HepG2 (cell line): ENCODE results near the gene ACACA. TPM values are rescaled to one million over a fixed set of nuclear protein-coding genes. Genes with fewer than 3 reads are reported as not detected.

Source experiments
- ATAC-seq: fragments of 200-7000 bp; cut with Tn5 transposase; 3 replicates; pipeline ENCODE4 v1.9.1; 2020; ENCODE audit warnings: mild to moderate bottlenecking, moderate library complexity
- BruUV-seq: library from RNA; stranded (reverse); fragments of 400-500 nt; replicated peaks from 2 replicates; lab custom pipeline; 2021; lab: Mats Ljungman, UMichigan
- CTCF ChIA-PET: fragments of 300-600 bp; formaldehyde crosslinking; extraction: SDS; loops from one replicate; lab custom pipeline; 2021; ENCODE audit warnings: low total read pairs, inconsistent platforms, low intra/inter-chr PET ratio; lab: Yijun Ruan, JAX
- POLR2A ChIA-PET: fragments of 350-600 bp; sonication (Branson Sonifier 250); formaldehyde crosslinking; loops from one replicate; lab custom pipeline; 2020; ENCODE audit warnings: antibody characterized with exemption, inconsistent platforms; lab: Yijun Ruan, JAX
- DNase-seq: peaks from one replicate; pipeline ENCODE4 v3.0.0-alpha.2; 2015; ENCODE audit warnings: low spot score
- FAIRE-seq: peaks from 3 replicates; lab custom pipeline; 2011; peaks lifted over from hg19 to GRCh38; lab: Jason Lieb, UNC
- H2AFZ ChIP-seq: one replicate; pipeline ENCODE4 v1.6.1; 2011; ENCODE audit warnings: low read length, inconsistent platforms
- H3K27ac ChIP-seq: fragments of 300-600 bp; 3 replicates; pipeline ENCODE4 v1.8.0; 2011; ENCODE audit warnings: mixed run types, mild to moderate bottlenecking, mixed read lengths, low read length, inconsistent platforms; ENCODE audit not compliant: insufficient read depth; ENCODE audit errors: extremely low read length
- H3K27me3 ChIP-seq, 2 experiments: fragments of 200-600 bp in 1 of 2; 2 replicates in 1 of 2; 3 replicates in 1 of 2; pipeline versions ENCODE4 v1.6.0 to v1.8.0; 2011; ENCODE audit warnings: low read length in 2 of 2, mild to moderate bottlenecking in 2 of 2, moderate library complexity in 2 of 2, inconsistent platforms in 1 of 2; ENCODE audit not compliant: insufficient read depth in 2 of 2, control insufficient read depth in 1 of 2
- H3K36me3 ChIP-seq, 2 experiments: fragments of 200-600 bp in 1 of 2; replicated peaks in 1 of 2; 2 replicates in 1 of 2; 3 replicates in 1 of 2; pipeline versions ENCODE4 v1.5.1 to v1.8.0; 2011; ENCODE audit warnings: low read length in 2 of 2, inconsistent platforms in 1 of 2; ENCODE audit not compliant: insufficient read depth in 2 of 2, control insufficient read depth in 1 of 2
- H3K4me1 ChIP-seq: 2 replicates; pipeline ENCODE4 v1.5.1; 2012; ENCODE audit warnings: low read length, inconsistent platforms; ENCODE audit not compliant: insufficient read depth
- H3K4me2 ChIP-seq: 2 replicates; pipeline ENCODE4 v1.6.0; 2011; ENCODE audit warnings: low read depth, low read length, inconsistent platforms
- H3K4me3 ChIP-seq, 3 experiments: fragments of 200-600 bp in 1 of 3; sonication (generic), shearing (Covaris generic) in 1 of 3; replicated peaks in 1 of 3; 2 replicates each; pipeline ENCODE4 v1.5.1; 2011 to 2016; ENCODE audit warnings: low read length in 3 of 3, inconsistent platforms in 2 of 3, low read depth in 2 of 3, mild to moderate bottlenecking in 2 of 3, control low read depth in 1 of 3, mixed read lengths in 1 of 3; ENCODE audit not compliant: insufficient read depth in 1 of 3
- H3K79me2 ChIP-seq: one replicate; pipeline ENCODE4 v1.6.1; 2011; ENCODE audit warnings: low read length, inconsistent platforms; ENCODE audit not compliant: insufficient read depth
- H3K9ac ChIP-seq: 2 replicates; pipeline ENCODE4 v1.6.0; 2011; ENCODE audit warnings: mild to moderate bottlenecking, low read depth, low read length, inconsistent platforms; ENCODE audit not compliant: insufficient read depth
- H3K9me3 ChIP-seq: 2 replicates; pipeline ENCODE4 v1.5.1; 2012; ENCODE audit warnings: mild to moderate bottlenecking, low read length
- H4K20me1 ChIP-seq: 2 replicates; pipeline ENCODE4 v1.6.0; 2011; ENCODE audit warnings: inconsistent platforms, mild to moderate bottlenecking, low read length, moderate library complexity; ENCODE audit not compliant: insufficient read depth
- FOSL1 ChIP-seq: sonication (generic); formaldehyde crosslinking; IDR thresholded peaks from 2 replicates; pipeline ENCODE4 v1.9.0; 2021; ENCODE audit warnings: missing genetic modification reagents, borderline replicate concordance
- GABPB1 ChIP-seq: IDR thresholded peaks from 2 replicates; pipeline ENCODE4 v1.6.1; 2016; ENCODE audit warnings: mild to moderate bottlenecking, missing genetic modification reagents, moderate library complexity, missing compliant biosample characterization
- GATAD1 ChIP-seq: IDR thresholded peaks from 2 replicates; pipeline ENCODE4 v1.6.1; 2016; ENCODE audit warnings: missing genetic modification reagents, missing compliant biosample characterization
- GMEB1 ChIP-seq: sonication (generic); formaldehyde crosslinking; IDR thresholded peaks from 2 replicates; pipeline ENCODE4 v1.5.1; 2020; ENCODE audit warnings: missing genetic modification reagents, mild to moderate bottlenecking, borderline replicate concordance
- HNRNPL ChIP-seq: fragments of 200-400 bp; formaldehyde crosslinking; IDR thresholded peaks from 2 replicates; pipeline ENCODE4 v1.6.1; 2017; ENCODE audit warnings: mild to moderate bottlenecking, low read depth, low read length
- MBNL3 ChIP-seq: fragments of 250-450 bp; sonication (Bioruptor Pico); conservative IDR thresholded peaks from 2 replicates; pipeline ENCODE4 v1.8.0; 2022; ENCODE audit warnings: mild to moderate bottlenecking, inconsistent platforms
- POGK ChIP-seq: sonication (generic); formaldehyde crosslinking; conservative IDR thresholded peaks from 2 replicates; pipeline ENCODE4 v1.8.0; 2022; ENCODE audit warnings: mild to moderate bottlenecking, moderate library complexity, missing genetic modification reagents
- RBM39 ChIP-seq: fragments of 200-400 bp; formaldehyde crosslinking; IDR thresholded peaks from one replicate; pipeline ENCODE4 v1.6.1; 2018; ENCODE audit warnings: antibody characterized with exemption, mild to moderate bottlenecking, low read depth, low read length; ENCODE audit not compliant: poor library complexity, severe bottlenecking
- RELA ChIP-seq: sonication (generic); formaldehyde crosslinking; IDR thresholded peaks from 2 replicates; pipeline ENCODE4 v1.4.0; 2020; ENCODE audit warnings: missing genetic modification reagents
- SNAPC2 ChIP-seq: sonication (generic); formaldehyde crosslinking; IDR thresholded peaks from 2 replicates; pipeline ENCODE4 v1.8.1; 2022; ENCODE audit warnings: mild to moderate bottlenecking, missing genetic modification reagents
- TRIM24 ChIP-seq: sonication (generic); formaldehyde crosslinking; IDR thresholded peaks from 2 replicates; pipeline ENCODE4 v1.8.0; 2022; ENCODE audit warnings: mild to moderate bottlenecking, missing genetic modification reagents
- XRCC5 ChIP-seq: fragments of 200-400 bp; formaldehyde crosslinking; optimal IDR thresholded peaks from 2 replicates; pipeline ENCODE3; 2017; ENCODE audit warnings: mild to moderate bottlenecking, low read length
- WGBS: methylation state at CpG from one replicate; pipeline ENCODE4 v1.1.6; 2017; ENCODE audit warnings: low lambda C conversion rate; 5-methylcytosine and 5-hydroxymethylcytosine counted together
- in situ Hi-C: cut with HindIII; loops from 2 replicates; pipeline ENCODE4 v1.10.0; 2017; ENCODE audit warnings: low pct_unique_long_range_greater_than_20kb; ENCODE audit not compliant: extremely low pct_ligation_motif_present
- intact Hi-C: fragments of 100-400 bp; cut with micrococcal nuclease; formaldehyde crosslinking; loops from one replicate; pipeline ENCODE4 v1.10.0; 2022; ENCODE audit not compliant: unreplicated experiment
- polyA plus RNA-seq, 8 experiments: library from polyadenylated mRNA; depleted of rRNA in 3 of 8; stranded (reverse) in 7 of 8; unstranded in 1 of 8; fragments of >200 nt; fragmentation: Illumina TruSeq in 4 of 8; extraction: Trizol in 4 of 8; gene quantifications; 2 replicates each; pipeline versions ENCODE4 v1.2.1 to v1.2.3, GENCODE V29; 2011 to 2016; ENCODE audit warnings: low read depth in 4 of 8, missing spikeins in 1 of 8, mixed read lengths in 1 of 8; ENCODE audit not compliant: insufficient read depth in 1 of 8
- total RNA-seq, 5 experiments: library from RNA; depleted of rRNA; stranded (reverse); fragments of >200 nt; fragmentation: Illumina TruSeq; extraction: Trizol; gene quantifications; 2 replicates each; pipeline ENCODE4 v1.2.3, GENCODE V29; 2016; ENCODE audit warnings: low read depth in 1 of 5
- TF ChIP-seq, protein P1 (sequence below): sonication (generic); formaldehyde crosslinking; IDR thresholded peaks from 2 replicates; pipeline ENCODE4 v1.5.0; 2020; ENCODE audit warnings: missing genetic modification reagents

The ACACA gene
- total and polyA plus RNA-seq, 2 of the 13 experiments (the other 11 are each of a cell fraction or from before 2014, with no cell fraction given) = 39.2 to 47.2 TPM

DNA sequence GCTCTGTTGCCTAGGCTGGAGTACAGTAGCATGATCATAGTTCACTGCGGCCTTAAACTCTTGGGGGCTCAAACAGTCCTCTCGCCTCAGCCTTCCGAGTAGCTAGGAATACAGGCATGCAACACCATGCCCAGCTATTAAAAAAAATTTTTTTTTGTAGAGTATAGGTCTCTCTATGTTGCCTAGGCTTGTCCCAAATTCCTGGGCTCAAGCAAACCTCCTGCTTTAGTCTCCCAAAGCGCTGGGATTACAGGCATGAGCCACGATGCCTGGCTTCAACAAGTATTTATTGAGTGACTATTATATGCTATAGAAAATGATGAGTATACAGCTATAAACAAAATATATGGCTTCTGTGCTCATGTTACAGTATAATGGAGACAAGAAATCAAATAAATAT lies 97.6 kb downstream of the ACACA start:
- ATAC-seq = no peak
- WGBS = 97% methylated on average over 5 of the region's 5 CpGs
- FAIRE-seq = no peak
- Histone ChIP-seq H3K36me3 (peaks cover 3 to 27% of the 10 kb centered on the region in 2 experiments; a peak in 4 of 5 replicates), H2AFZ (no peak overlapping the region), H3K9me3 (no peaks in the 10 kb centered on the region), H3K79me2 (peaks cover 49% of the 10 kb centered on the region), H3K27ac (no peak overlapping the region), H3K4me3 (no peak overlapping the region), H3K4me2 (no peak overlapping the region), H3K27me3 (no peaks in the 10 kb centered on the region), H4K20me1 (no peaks in the 10 kb centered on the region), H3K9ac (no peak overlapping the region), H3K4me1 (no peaks in the 10 kb centered on the region)
- DNase-seq = no peak
- BruUV-seq = no TSS peak
- in situ Hi-C loops (no loop called here), intact Hi-C loops (no loop called here)
- POLR2A ChIA-PET = no interaction called here
- TF ChIP-seq TRIM24 = no peak
- no peak for TF ChIP-seq RBM39
- no peak for TF ChIP-seq FOSL1 (CRISPR knock-in tag)
- TF ChIP-seq POGK = no peak
- TF ChIP-seq, protein P1, sequence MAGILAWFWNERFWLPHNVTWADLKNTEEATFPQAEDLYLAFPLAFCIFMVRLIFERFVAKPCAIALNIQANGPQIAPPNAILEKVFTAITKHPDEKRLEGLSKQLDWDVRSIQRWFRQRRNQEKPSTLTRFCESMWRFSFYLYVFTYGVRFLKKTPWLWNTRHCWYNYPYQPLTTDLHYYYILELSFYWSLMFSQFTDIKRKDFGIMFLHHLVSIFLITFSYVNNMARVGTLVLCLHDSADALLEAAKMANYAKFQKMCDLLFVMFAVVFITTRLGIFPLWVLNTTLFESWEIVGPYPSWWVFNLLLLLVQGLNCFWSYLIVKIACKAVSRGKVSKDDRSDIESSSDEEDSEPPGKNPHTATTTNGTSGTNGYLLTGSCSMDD (CRISPR knock-in tag) = no peak
- TF ChIP-seq GATAD1 = no peak
- no peak for TF ChIP-seq MBNL3 (CRISPR knock-in tag)
- no peak for TF ChIP-seq GMEB1
- TF ChIP-seq HNRNPL = no peak
- TF ChIP-seq GABPB1 = no peak
- no peak for TF ChIP-seq RELA (CRISPR knock-in tag)
- TF ChIP-seq SNAPC2 (CRISPR knock-in tag) = no peak
- TF ChIP-seq XRCC5 = no peak
- CTCF ChIA-PET = no interaction called here
